Common myeloid progenitor, CD34-positive (primary cell): ENCODE data around the gene C3orf52.

Source experiments
- CTCF ChIA-PET: fragments of 350-600 bp; sonication (Branson Sonifier 250); formaldehyde crosslinking; loops from one replicate; lab custom pipeline; 2021; ENCODE audit warnings: antibody characterized with exemption; lab: Charles Lee
- POLR2A ChIA-PET: fragments of 350-600 bp; sonication (Branson Sonifier 250); formaldehyde crosslinking; loops from one replicate; lab custom pipeline; 2021; ENCODE audit warnings: antibody characterized with exemption; lab: Charles Lee
- DNase-seq, 3 donors: peaks; one replicate each; pipeline versions ENCODE4 v3.0.0 to v3.0.0-alpha.2; 2013
- H3K27ac ChIP-seq, 2 experiments: 1 replicate in 1 of 2; 2 replicates in 1 of 2; pipeline ENCODE4 v1.7.0; 2013; ENCODE audit warnings: inconsistent platforms in 2 of 2, low read length in 2 of 2, mild to moderate bottlenecking in 2 of 2, low read depth in 1 of 2, moderate library complexity in 1 of 2; ENCODE audit not compliant: severe bottlenecking in 2 of 2, insufficient read depth in 1 of 2, poor library complexity in 1 of 2
- H3K27me3 ChIP-seq, 5 experiments: replicated peaks in 2 of 5; 1 replicate in 3 of 5; 2 replicates in 2 of 5; pipeline versions ENCODE4 v1.6.1 to v1.7.0; 2013; ENCODE audit warnings: low read length in 4 of 5, mild to moderate bottlenecking in 2 of 5, moderate library complexity in 2 of 5, inconsistent platforms in 1 of 5; ENCODE audit not compliant: insufficient read depth in 5 of 5, control insufficient read depth in 4 of 5
- H3K36me3 ChIP-seq, 4 experiments: 1 replicate in 2 of 4; 2 replicates in 2 of 4; pipeline versions ENCODE4 v1.6.1 to v1.7.0; 2013; ENCODE audit warnings: low read length in 3 of 4, control low read depth in 1 of 4, mild to moderate bottlenecking in 1 of 4; ENCODE audit not compliant: control insufficient read depth in 4 of 4, insufficient read depth in 4 of 4
- H3K4me1 ChIP-seq, 4 experiments: 1 replicate in 3 of 4; 2 replicates in 1 of 4; pipeline versions ENCODE4 v1.6.1 to v1.7.1; 2013; ENCODE audit warnings: low read length in 3 of 4, mild to moderate bottlenecking in 3 of 4, control low read depth in 1 of 4, inconsistent platforms in 1 of 4, moderate library complexity in 1 of 4; ENCODE audit not compliant: control insufficient read depth in 4 of 4, insufficient read depth in 4 of 4; ENCODE audit errors: control extremely low read depth in 1 of 4
- H3K4me3 ChIP-seq, 7 experiments: 1 replicate in 4 of 7; 2 replicates in 3 of 7; pipeline versions ENCODE4 v1.5.1 to v1.7.0; 2013; ENCODE audit warnings: mild to moderate bottlenecking in 7 of 7, low read length in 6 of 7, moderate library complexity in 6 of 7, inconsistent platforms in 2 of 7, low read depth in 2 of 7, control low read depth in 1 of 7; ENCODE audit not compliant: insufficient read depth in 4 of 7, control insufficient read depth in 1 of 7; ENCODE audit errors: extremely low read depth in 1 of 7
- H3K9me3 ChIP-seq, 5 experiments: 1 replicate in 4 of 5; 2 replicates in 1 of 5; pipeline versions ENCODE4 v1.6.1 to v1.7.1; 2013; ENCODE audit warnings: low read length in 4 of 5, mild to moderate bottlenecking in 2 of 5, inconsistent platforms in 1 of 5, low read depth in 1 of 5, moderate library complexity in 1 of 5; ENCODE audit not compliant: control insufficient read depth in 4 of 5, insufficient read depth in 2 of 5; ENCODE audit errors: control extremely low read depth in 1 of 5
- WGBS: methylation state at CpG from one replicate; pipeline ENCODE4 v1.1.5; 2013; ENCODE audit not compliant: insufficient coverage; 5-methylcytosine and 5-hydroxymethylcytosine counted together

C3orf52 gene

DNA sequence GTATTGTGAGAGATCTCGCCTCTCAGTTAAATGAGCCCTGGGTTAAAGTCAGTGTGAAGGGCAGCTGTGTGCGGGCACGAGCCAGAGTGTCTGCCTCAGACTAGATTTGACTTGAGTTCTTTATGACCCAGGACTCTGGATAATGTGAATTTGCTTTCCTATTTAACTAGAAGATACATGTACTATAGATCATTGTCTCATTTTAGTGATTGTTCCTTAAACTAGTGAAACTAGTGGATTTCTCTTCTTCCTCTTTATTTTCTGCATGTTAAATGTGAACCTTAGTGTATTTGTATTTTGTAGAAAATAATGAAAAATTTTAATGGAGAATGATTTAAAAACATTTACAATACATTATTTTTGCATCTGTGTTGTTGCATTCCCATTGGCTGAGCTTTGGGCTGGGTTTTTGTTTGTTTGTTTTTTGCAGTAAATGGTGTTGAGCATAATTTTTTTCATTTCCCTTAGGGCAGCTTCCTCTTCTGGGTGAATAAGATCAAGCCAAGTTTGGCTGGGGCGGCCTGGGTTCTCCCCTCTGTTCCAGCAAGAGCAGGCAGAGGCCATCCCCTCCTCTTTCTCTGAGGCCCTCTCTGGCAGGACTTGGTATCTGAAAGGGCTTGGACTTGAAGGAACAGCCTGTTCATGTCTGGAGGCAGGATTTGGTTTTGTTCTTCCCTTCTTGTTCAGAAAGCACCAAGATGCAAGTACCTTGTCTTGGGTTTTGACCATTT, 31.8 kb downstream of the C3orf52 start:
- Histone ChIP-seq H3K27me3 (no peaks in the 10 kb centered on the region), H3K36me3 (peaks cover 0 to 3% (median under 1%) of the 10 kb centered on the region in 4 experiments), H3K4me3 (no peak overlapping the region), H3K9me3 (no peaks in the 10 kb centered on the region), H3K4me1 (peaks cover 30 to 55% (median 45%) of the 10 kb centered on the region in 4 experiments), H3K27ac (no peak overlapping the region)
- DNase-seq: peak; percentile 53 to 90 (median 85)
- ChIA-PET CTCF (interaction anchor here (0.9 to 1.9 kb wide), 4 partner anchors 11 to 1146 kb away, joined by 3 to 5 read pairs (median 4); no protein-coding TSS in a partner anchor), POLR2A (no interaction called here)
- WGBS: 85% methylated on average over 4 of the region's 4 CpGs

DNA sequence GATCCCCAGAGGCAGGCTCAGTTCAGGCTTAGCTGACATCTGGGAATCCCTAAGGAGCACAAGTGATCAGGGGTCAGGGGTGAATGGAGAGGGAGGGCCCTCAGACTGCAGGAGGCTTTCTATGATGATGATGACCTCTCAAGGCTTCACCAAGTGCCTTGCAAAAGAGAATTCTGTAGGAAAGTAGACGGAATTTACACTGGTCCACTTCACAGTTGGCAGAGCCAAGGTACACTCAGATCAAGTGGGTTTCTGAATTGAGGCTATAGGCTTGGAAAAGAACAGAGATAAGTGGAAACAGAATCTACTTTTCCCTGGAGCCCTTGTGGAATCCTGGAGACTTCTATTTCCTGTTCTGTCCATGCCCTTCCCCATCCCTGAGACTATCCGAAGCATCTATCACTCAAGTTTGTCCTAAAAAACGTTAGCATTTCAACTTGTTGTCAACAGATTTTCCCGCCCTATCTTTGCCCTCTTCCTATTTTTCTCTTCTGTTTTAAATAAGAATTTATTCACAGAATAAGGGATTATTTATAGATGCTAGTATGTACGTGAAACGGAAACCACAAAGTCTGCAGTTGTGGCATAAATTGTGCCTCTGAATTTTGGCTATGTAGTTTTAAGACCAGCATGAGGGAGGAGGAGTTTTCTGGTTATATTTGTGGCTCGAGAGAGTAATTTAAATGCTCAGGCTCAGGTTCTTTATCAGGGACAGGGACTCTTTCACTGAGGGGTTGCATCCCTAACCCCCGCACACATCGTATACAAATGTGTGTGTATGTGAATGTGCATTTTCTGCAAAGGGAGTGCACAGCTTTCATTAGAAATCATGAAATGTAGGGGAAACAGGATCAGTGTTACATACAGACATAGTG, 34.0 kb downstream of the C3orf52 start:
- Histone ChIP-seq H3K27ac (peak overlapping the region; percentile 2), H3K4me3 (peak overlapping the region in 4 of 7 experiments; percentile 17 to 53 (median 25)), H3K36me3 (peaks cover 0 to 8% (median 3%) of the 10 kb centered on the region in 4 experiments), H3K27me3 (no peaks in the 10 kb centered on the region), H3K9me3 (no peaks in the 10 kb centered on the region), H3K4me1 (peaks cover 30 to 55% (median 47%) of the 10 kb centered on the region in 4 experiments)
- POLR2A ChIA-PET: no interaction called here
- DNase-seq: peak; percentile 41 to 87 (median 80)
- CTCF ChIA-PET: interaction anchor here (1.1 to 1.5 kb wide), 4 partner anchors 9 to 179 kb away, joined by 3 to 6 read pairs (median 4); partner anchors contain the start of gene GCSAM
- WGBS: 46% methylated on average over 2 of the region's 9 CpGs

DNA sequence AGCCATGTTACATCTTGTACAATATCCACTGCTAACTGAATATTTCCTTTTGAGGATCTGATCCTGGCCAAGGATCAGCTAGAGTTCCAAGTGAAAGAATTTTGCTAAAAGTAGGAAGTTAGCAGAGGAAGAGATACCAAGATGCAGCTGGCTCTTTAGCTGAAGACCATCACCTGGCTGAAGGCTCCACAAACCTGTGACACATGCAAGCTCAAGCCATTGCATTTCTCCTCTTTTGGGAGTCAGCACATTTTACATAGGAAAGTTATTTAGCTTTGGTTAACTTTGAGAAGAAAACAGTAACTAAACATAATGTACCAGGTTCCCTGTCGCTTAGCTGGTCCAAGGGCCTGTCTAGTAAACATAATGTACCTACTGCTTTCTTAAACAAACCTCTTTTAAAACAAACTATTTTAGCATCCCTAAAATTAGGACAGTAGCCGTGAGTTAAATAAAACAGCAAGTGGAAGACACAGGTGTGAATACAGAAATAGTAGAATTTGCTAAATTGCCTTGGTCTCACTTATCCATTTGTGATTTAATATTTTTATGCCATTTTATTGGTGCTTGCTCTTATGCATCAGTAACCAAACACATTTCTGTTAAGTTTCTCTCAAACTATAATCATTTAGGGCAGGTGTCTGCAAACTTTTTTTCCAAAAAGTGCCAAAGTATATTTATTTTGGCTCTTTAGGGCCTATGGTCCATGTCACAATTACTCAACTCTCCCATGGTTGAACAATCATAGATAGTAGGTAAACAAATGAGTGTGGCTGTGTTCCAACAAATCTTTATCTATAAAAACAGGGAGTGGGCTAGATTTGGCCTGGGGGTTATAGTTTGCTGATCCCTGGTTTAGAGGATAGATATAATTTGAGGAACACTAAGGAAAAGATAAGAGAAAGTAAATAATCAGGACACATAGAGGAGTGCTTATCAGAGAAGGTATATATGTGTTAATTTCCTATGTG, 35.7 kb downstream of the C3orf52 start:
- CTCF ChIA-PET: interaction anchor here (0.9 to 1.6 kb wide), 5 partner anchors 10 to 16 kb away, joined by 3 to 6 read pairs (median 4); no protein-coding TSS in a partner anchor
- Histone ChIP-seq H3K27me3 (no peaks in the 10 kb centered on the region), H3K27ac (no peak overlapping the region), H3K36me3 (peaks cover 0 to 8% (median 3%) of the 10 kb centered on the region in 4 experiments), H3K9me3 (no peaks in the 10 kb centered on the region), H3K4me1 (peaks cover 41 to 68% (median 53%) of the 10 kb centered on the region in 4 experiments), H3K4me3 (peak overlapping the region in 1 of 7 experiments; percentile 16)
- WGBS: no CpG with 5 or more reads among the region's 2 CpGs
- DNase-seq: no peak
- POLR2A ChIA-PET: no interaction called here

DNA sequence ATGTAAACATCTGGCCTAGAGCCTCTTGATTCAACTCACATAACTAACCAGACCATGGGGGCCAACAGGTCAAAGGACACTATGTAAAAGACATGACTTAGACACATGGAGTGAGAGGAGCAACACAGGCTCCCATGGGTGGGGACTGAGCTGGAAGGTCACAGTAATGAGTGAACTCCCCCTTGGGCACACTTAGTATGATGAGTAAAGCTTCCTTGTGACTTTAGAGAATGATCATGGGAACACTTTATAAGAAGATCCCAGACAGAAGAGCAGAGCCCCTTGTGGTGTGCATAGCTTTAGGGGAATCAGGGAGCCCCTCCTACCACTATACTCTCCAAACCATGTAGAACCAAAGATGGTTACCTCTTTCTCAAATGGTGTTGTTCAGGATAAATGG, 36.7 kb downstream of the C3orf52 start:
- ChIA-PET CTCF (interaction anchor here (0.7 to 1.1 kb wide), 3 partner anchors 11 to 205 kb away, joined by 3 to 4 read pairs (median 3); no protein-coding TSS in a partner anchor), POLR2A (no interaction called here)
- no peaks in the 10 kb centered on the region for H3K27me3 ChIP-seq
- H3K4me3 ChIP-seq: no peak overlapping the region
- peaks cover 0 to 8% (median 3%) of the 10 kb centered on the region in 4 experiments for H3K36me3 ChIP-seq
- peaks cover 41 to 71% (median 53%) of the 10 kb centered on the region in 4 experiments for H3K4me1 ChIP-seq
- DNase-seq: no peak
- H3K27ac ChIP-seq: no peak overlapping the region
- H3K9me3 ChIP-seq: no peaks in the 10 kb centered on the region

DNA sequence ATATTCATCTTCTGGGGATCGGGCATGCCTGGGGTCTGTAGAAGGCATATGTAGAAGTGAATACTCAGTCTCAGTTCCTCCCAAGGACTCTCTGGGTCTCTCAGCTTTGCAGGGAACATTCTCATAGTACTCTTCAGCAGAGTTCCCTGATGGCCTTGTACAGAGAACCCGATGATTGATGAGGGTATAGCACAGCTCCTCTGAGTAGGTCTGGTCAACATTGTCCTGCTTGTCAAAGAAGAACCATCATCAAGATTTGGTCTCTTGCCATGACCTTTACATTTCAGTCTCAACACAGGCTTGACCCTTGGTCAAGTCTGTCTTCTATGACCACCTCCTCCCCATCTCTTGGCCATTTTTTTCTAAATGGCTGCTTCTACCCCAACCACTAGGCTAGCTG, 37.4 kb downstream of the C3orf52 start:
- Histone ChIP-seq H3K4me3 (no peak overlapping the region), H3K9me3 (no peaks in the 10 kb centered on the region), H3K27me3 (no peaks in the 10 kb centered on the region), H3K27ac (no peak overlapping the region), H3K36me3 (peaks cover 0 to 8% (median 3%) of the 10 kb centered on the region in 4 experiments), H3K4me1 (peaks cover 43 to 72% (median 54%) of the 10 kb centered on the region in 4 experiments)
- 94% methylated on average over 2 of the region's 2 CpGs for WGBS
- DNase-seq: no peak
- POLR2A ChIA-PET: no interaction called here
- CTCF ChIA-PET: interaction anchor here (0.6 to 1.1 kb wide), 4 partner anchors 12 to 385 kb away, joined by 3 to 4 read pairs (median 3); no protein-coding TSS in a partner anchor

DNA sequence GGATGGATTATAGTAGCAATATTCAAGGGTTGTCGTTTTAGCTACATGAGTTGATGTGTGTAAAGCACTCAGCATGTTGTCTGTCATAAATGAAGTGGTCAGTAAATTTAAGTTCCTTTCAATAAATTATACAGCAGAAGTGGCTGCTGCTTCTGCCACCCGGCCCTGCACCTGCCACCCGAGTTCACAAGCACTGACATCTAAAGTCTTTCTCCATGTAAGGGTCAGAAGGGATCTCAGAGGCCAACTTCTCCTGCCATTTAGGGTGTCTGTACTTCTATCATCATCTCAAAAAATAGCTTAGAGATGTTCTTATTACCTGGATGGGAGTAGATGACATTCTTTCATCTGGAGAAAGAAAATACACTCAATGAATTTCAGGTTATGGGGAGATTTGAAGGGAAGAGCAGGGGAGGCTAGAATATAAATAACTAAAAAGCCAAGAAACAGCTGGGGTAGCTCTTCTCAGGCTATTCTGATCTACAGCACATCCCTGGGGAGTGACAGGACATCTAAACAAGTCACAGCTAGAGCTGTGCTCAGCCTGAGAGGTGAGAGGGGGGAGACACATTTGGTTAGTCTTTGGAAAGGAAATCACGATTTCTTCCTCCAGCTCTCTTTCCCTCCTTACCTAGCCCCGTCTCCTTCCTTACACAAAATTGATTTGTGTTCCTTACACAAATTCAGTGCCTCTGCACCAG, 38.9 kb downstream of the C3orf52 start:
- peaks cover 35 to 69% (median 52%) of the 10 kb centered on the region in 4 experiments for H3K4me1 ChIP-seq
- WGBS: 66% methylated on average over 2 of the region's 5 CpGs
- no peaks in the 10 kb centered on the region for H3K27me3 ChIP-seq
- no peak overlapping the region for H3K4me3 ChIP-seq
- ChIA-PET POLR2A (no interaction called here), CTCF (interaction anchor here (0.6 to 2.1 kb wide), 8 partner anchors 10 to 409 kb away, joined by 3 to 8 read pairs (median 4); partner anchors contain the start of gene SLC9C1)
- DNase-seq: no peak
- H3K27ac ChIP-seq: no peak overlapping the region
- peaks cover 0 to 8% (median 3%) of the 10 kb centered on the region in 4 experiments for H3K36me3 ChIP-seq
- H3K9me3 ChIP-seq: no peaks in the 10 kb centered on the region
